Muscle of arm (tissue), 12 donors: ENCODE measurements around the gene GSN. TPM values are rescaled to one million over a fixed set of nuclear protein-coding genes. Genes with fewer than 3 reads are reported as not detected.
A peak's percentile ranks its signal among the peaks of the same experiment; 100 is the strongest.

ENCODE experiments used
- DNase-seq: peaks from one replicate; pipeline ENCODE4 v3.0.0-alpha.2; 2013
- polyA plus RNA-seq, 12 donors: library from polyadenylated mRNA; unstranded; fragments of 120-200 nt; gene quantifications; one replicate each; pipeline ENCODE4 v1.2.1, GENCODE V29; 2013; ENCODE audit not compliant: insufficient read length in 12 of 12

Gene GSN
- polyA plus RNA-seq, 12 donors: 210 to 597 (median 263) TPM

GRCh38 chr9:121340676-121341392 is 72.9 kb downstream of the GSN start:
- no peak for DNase-seq

GRCh38 chr9:121344184-121344583 is 76.2 kb downstream of the GSN start:
- no peak for DNase-seq

GRCh38 chr9:121345070-121345469 is 77.1 kb downstream of the GSN start:
- no peak for DNase-seq

GRCh38 chr9:121348221-121348620 is 80.3 kb downstream of the GSN start:
- no peak for DNase-seq

GRCh38 chr9:121349009-121349408 is 81.0 kb downstream of the GSN start:
- no peak for DNase-seq

GRCh38 chr9:121350036-121350435 is 82.1 kb downstream of the GSN start:
- DNase-seq: no peak

GRCh38 chr9:121350993-121351561 is 83.1 kb downstream of the GSN start:
- DNase-seq: peak; percentile 93

GRCh38 chr9:121353241-121354061 is 85.5 kb downstream of the GSN start:
- no peak for DNase-seq

GRCh38 chr9:121354141-121354540 is 86.2 kb downstream of the GSN start:
- DNase-seq: no peak

- no peak for DNase-seq
These were observed 86.8 kb downstream of the GSN start for GRCh38 chr9:121354762-121355161.

- DNase-seq: no peak
These were observed 89.0 kb downstream of the GSN start for GRCh38 chr9:121357011-121357410.

- no peak for DNase-seq
These were observed 90.8 kb downstream of the GSN start for GRCh38 chr9:121358751-121359150.

- no peak for DNase-seq
These were observed 91.7 kb downstream of the GSN start for GRCh38 chr9:121359351-121360294.

GRCh38 chr9:121360601-121361374 is 92.8 kb downstream of the GSN start:
- no peak for DNase-seq

GRCh38 chr9:121362813-121363621 is 95.1 kb downstream of the GSN start:
- DNase-seq: peak; percentile 58

- DNase-seq: no peak
These were observed 95.6 kb downstream of the GSN start for GRCh38 chr9:121363622-121363961.

- DNase-seq: no peak
These were observed 96.1 kb downstream of the GSN start for GRCh38 chr9:121364077-121364476.

GRCh38 chr9:121364886-121365285 is 96.9 kb downstream of the GSN start:
- DNase-seq: no peak

- no peak for DNase-seq
These were observed 97.6 kb downstream of the GSN start for GRCh38 chr9:121365564-121365963.

GRCh38 chr9:121366611-121367192 is 98.7 kb downstream of the GSN start:
- no peak for DNase-seq
